Activated T-helper 2 cell treated with anti-CD3 and anti-CD28 coated beads, Interferon-gamma antibody, Interleukin-2, Interleukin-4, amounts not matched to agents 10 μg/mL and 5 μg/mL and 100 μg/mL, durations not matched to agents 14 hours and 24 hours and 36 hours (primary cell): Measurements from ENCODE around the gene ZNF544. TPM values are rescaled to one million over a fixed set of nuclear protein-coding genes. Genes with fewer than 3 reads are reported as not detected.

Experiments used
- DNase-seq: peaks from one replicate; pipeline ENCODE4 v3.0.0; 2021; ENCODE audit warnings: low spot score
- H3K27ac Mint-ChIP-seq: one replicate; pipeline ENCODE4 v1.8.0; 2021; ENCODE audit warnings: mixed read lengths
- H3K27me3 Mint-ChIP-seq: one replicate; pipeline ENCODE4 v1.8.0; 2021; ENCODE audit warnings: low read depth, mixed read lengths
- H3K36me3 Mint-ChIP-seq: one replicate; pipeline ENCODE4 v1.8.0; 2021; ENCODE audit warnings: low read depth, mixed read lengths
- H3K4me1 Mint-ChIP-seq: one replicate; pipeline ENCODE4 v1.8.0; 2021; ENCODE audit warnings: low read depth, mixed read lengths
- H3K4me3 Mint-ChIP-seq: one replicate; pipeline ENCODE4 v1.8.0; 2021; ENCODE audit warnings: low read depth, mild to moderate bottlenecking, moderate library complexity, mixed read lengths
- H3K9me3 Mint-ChIP-seq: one replicate; pipeline ENCODE4 v1.8.0; 2021; ENCODE audit warnings: mixed read lengths
- intact Hi-C: fragments of 100-400 bp; cut with micrococcal nuclease; formaldehyde crosslinking; loops from one replicate; pipeline ENCODE4 v1.15.1; 2023
- total RNA-seq: library from RNA; stranded (reverse); gene quantifications from 2 replicates; pipeline ENCODE4 v1.2.3, GENCODE V29; 2022

The ZNF544 gene
- total RNA-seq, result 42.0 and 49.1 TPM in 2 replicates

DNA sequence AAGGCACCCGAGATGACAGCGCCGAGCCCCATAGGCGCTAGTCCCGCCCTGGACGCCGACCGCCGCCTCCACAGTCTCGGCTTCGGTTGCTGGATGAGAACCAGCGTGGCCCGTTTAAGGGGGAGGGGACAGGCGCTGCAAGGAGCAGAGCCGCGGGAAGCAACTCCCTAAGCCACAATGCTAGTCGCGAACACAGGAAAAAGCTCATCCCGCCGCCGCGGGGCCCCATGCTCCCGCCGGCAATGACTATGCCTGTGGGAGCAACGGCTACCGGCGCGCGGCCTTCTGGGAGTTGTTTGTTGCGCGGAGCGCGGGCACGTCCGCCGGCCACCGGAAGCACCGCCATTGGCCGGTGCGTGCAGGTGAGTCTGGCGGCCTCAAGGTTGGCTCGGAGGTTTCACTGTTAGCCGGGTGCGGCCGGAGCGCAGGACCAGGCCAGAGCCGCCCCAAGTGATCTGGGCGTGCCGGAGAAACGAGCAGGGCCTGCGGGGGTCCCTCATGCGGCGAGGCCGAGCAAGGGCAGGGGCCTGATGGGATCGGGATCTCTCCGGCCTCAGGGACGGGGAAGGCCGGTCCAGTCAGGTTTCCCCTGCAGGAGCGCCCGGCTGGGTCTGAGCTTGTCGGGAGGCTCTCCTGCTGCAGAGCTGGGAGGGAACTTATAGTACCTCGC lies at the start of gene ZNF544:
Gene ZNF544 (plus strand): TSS at position 330 of the 670 bp plus-strand sequence. CDS start 15,110 bp downstream, outside the sequence.
- intact Hi-C loops, result loop anchor here (1.0 to 10.0 kb wide), 4 partner anchors 45 to 156 kb away; partner anchors contain the start of genes ERVK3-1, RPS5, ZNF274 and ZNF8
- no peaks in the 10 kb centered on the region for H3K27me3 Mint-ChIP-seq
- H3K4me1 Mint-ChIP-seq, result peaks cover 13% of the 10 kb centered on the region
- H3K27ac Mint-ChIP-seq, result peak within 1 kb of the TSS; percentile 91
- H3K36me3 Mint-ChIP-seq, result peaks cover 65% of the 10 kb centered on the region
- peak within 1 kb of the TSS; percentile 92 for H3K4me3 Mint-ChIP-seq
- DNase-seq, result peak; percentile 52
- H3K9me3 Mint-ChIP-seq, result peaks cover 55% of the 10 kb centered on the region

DNA sequence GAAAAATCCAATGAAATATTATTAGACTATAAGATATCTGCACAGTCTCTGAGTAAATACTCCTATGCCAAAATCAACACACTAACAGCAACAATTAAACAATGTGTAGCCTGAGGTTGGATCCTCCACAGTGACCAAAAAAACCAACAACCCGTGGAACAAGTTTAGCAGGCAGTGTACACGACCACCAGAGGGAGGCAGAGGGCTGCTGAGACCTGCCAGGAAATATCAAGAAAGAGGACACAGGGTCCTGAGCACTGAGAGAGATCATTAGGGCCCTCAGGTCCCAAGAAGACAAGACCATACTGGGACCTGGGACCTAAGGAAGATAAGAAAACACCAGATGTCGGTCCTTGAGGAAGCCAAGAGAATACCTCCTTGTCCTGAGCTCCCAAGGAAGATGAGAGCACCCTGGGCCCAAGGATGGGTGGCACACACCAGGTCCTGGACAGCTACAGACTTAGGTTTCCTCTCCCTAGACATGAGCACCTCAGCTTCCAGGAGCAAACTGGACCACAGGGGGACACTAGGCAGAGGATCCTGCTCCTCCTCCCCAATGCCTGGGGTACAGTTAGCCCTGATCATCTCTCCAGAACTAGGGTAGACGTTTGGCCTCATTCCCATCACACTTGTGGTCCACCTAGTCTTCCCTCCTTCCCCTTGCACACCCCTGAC lies 46.7 kb upstream of the ZNF544 start:
- peak overlapping the region; percentile 89 for H3K4me3 Mint-ChIP-seq
- peaks cover 8% of the 10 kb centered on the region for H3K4me1 Mint-ChIP-seq
- peak; percentile 52 for DNase-seq
- intact Hi-C loops, result loop anchor here (1.0 to 5.0 kb wide), 6 partner anchors 123 to 747 kb away; partner anchors contain the start of genes ERVK3-1, RPS5, ZBTB45 and ZNF584
- H3K27me3 Mint-ChIP-seq, result no peaks in the 10 kb centered on the region
- peak overlapping the region; percentile 94 for H3K27ac Mint-ChIP-seq
- peaks cover 59% of the 10 kb centered on the region for H3K9me3 Mint-ChIP-seq
- H3K36me3 Mint-ChIP-seq, result peaks cover 49% of the 10 kb centered on the region

DNA sequence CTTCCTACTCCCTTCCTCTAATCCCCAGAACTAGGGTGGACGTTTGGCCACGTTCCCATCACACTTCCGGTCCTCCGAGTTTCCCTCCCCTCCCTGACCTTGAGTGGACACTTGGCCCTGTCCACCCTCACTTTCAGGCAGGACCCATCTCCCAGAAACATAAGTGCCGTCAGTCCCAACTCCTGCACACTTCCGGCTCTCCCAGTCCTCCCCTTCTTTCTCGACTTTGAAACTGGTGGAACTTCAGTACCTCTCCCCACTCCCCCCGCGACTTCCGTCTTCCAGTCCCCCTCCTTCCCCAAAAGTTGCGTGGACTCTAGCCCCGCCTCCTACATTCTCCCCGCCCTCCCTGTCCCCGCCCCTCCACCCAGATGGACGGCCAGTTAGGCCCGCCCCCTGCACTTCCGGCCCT lies 46.1 kb upstream of the ZNF544 start:
- intact Hi-C loops, result loop anchor here (1.0 to 5.0 kb wide), 6 partner anchors 122 to 747 kb away; partner anchors contain the start of genes ERVK3-1, RPS5, ZBTB45 and ZNF584
- H3K9me3 Mint-ChIP-seq, result peaks cover 54% of the 10 kb centered on the region
- H3K4me3 Mint-ChIP-seq, result peak overlapping the region; percentile 89
- peak overlapping the region; percentile 94 for H3K27ac Mint-ChIP-seq
- peaks cover 8% of the 10 kb centered on the region for H3K4me1 Mint-ChIP-seq
- no peaks in the 10 kb centered on the region for H3K27me3 Mint-ChIP-seq
- peaks cover 54% of the 10 kb centered on the region for H3K36me3 Mint-ChIP-seq
- DNase-seq, result no peak

DNA sequence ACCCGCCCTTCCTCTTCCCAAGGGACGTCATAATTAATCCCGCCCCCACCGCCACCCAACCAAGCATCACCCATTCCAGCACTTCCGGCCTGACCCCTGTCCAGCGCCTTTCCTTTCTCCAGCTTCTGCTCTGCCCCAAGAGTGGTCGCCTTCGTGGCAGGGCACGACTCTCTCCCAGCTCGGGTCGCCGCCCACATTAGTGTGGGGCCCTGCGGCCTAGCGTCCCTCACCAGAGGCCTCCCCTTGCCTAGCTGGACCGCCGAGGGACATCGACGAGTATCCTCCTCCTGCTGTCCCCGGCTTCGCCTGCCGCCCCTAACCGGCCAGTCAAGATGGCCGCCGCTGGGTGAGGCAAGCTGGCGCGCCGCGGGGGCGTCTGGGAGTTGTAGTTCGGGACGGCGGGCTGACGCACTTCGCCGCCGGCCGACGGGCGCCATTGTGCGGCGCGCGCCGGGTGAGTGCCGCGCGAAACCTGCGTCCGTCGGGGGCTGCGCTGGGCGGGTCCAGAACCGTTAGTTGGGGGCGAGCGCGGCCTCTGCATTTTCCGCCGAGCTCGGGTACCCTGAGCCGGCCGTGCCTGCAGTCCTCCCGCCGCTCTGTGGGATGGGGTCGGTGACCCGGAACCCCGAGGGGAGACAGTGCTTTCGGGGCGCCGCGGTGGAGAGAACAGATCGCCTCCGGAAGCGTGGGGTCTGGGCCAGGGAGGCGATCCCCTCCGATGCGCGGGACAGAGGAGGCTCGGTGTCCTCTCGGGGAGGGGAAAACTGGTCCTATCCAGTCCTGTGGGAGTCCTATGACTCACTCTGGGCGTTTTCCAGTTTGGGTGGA lies 45.5 kb upstream of the ZNF544 start, which contains the start of gene ZNF274:
Gene ZNF274 (plus strand): TSS at position 73 of the 828 bp plus-strand sequence. CDS start 905 bp downstream, outside the sequence.
- Mint-ChIP-seq H3K4me1 (peaks cover 8% of the 10 kb centered on the region), H3K4me3 (peak within 1 kb of the TSS; percentile 89), H3K27me3 (no peaks in the 10 kb centered on the region), H3K27ac (peak within 1 kb of the TSS; percentile 94), H3K36me3 (peaks cover 60% of the 10 kb centered on the region), H3K9me3 (peaks cover 49% of the 10 kb centered on the region)
- peak; percentile 88 for DNase-seq
- intact Hi-C loops, result loop anchor here (1.0 to 5.0 kb wide), 8 partner anchors 45 to 748 kb away; partner anchors contain the start of genes ERVK3-1, RPS5, ZBTB45 and ZNF544

DNA sequence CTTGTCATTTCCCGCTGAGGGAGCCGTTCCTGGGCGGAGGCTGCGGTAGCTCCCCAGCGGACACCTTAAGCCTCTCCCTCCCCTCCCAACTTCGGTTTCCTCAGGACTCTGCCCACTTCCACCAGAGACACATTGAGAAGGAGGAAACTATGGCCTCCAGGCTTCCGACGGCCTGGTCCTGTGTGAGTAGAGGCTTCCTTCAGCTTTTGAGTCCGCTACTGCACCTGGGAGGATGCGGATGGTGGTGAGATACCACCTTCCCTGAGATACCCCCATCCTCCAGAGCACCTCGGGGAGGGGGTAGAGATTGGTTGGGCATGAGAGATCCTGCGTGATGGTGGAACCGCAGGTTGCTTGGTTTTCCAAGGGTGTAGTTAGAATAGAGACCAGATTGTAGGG lies 44.9 kb upstream of the ZNF544 start:
- intact Hi-C loops, result loop anchor here (1.0 to 5.0 kb wide), 5 partner anchors 44 to 223 kb away; partner anchors contain the start of genes ERVK3-1, RPS5, ZNF544 and ZNF584
- H3K4me3 Mint-ChIP-seq, result peak overlapping the region; percentile 89
- peaks cover 50% of the 10 kb centered on the region for H3K9me3 Mint-ChIP-seq
- H3K4me1 Mint-ChIP-seq, result peaks cover 8% of the 10 kb centered on the region
- H3K27me3 Mint-ChIP-seq, result no peaks in the 10 kb centered on the region
- peak overlapping the region; percentile 94 for H3K27ac Mint-ChIP-seq
- peaks cover 65% of the 10 kb centered on the region for H3K36me3 Mint-ChIP-seq
- no peak for DNase-seq

DNA sequence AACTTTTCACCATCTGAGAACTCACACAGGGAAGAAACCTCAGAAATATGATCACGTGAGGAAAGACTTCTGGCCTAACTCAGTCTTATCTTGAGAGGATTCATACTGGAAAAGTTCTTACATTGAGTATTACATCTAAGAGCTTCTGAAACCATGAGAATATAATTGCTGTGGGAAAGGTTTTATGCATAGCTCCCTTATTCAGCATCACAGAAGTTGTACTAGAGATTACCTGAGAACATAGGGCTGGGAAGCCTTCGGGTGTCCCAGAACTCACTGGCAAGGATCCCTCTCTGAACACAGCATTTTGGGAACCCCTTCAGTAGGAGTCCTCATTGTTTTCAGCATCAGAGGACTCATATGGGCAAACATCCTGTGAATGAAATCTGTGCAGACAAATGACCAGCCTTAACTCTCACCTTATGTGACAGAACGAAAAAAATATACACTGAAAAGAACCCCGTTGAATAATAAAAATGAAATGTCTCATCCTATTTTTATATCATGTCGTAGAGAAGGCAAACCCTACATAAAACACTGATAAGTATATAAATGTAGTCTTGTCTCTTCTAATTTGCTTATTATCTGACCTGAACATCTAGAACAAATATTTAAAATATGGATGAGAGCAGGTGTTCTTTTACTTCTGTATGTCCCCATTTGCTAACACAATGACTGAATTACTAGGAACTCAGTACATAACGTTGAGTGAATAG lies 31.7 kb upstream of the ZNF544 start:
- H3K27me3 Mint-ChIP-seq, result no peaks in the 10 kb centered on the region
- no peak for DNase-seq
- peaks cover 78% of the 10 kb centered on the region for H3K9me3 Mint-ChIP-seq
- H3K36me3 Mint-ChIP-seq, result peaks cover 89% of the 10 kb centered on the region
- no peak overlapping the region for H3K4me3 Mint-ChIP-seq
- no peak overlapping the region for H3K27ac Mint-ChIP-seq
- no peaks in the 10 kb centered on the region for H3K4me1 Mint-ChIP-seq
- intact Hi-C loops, result no loop called here

DNA sequence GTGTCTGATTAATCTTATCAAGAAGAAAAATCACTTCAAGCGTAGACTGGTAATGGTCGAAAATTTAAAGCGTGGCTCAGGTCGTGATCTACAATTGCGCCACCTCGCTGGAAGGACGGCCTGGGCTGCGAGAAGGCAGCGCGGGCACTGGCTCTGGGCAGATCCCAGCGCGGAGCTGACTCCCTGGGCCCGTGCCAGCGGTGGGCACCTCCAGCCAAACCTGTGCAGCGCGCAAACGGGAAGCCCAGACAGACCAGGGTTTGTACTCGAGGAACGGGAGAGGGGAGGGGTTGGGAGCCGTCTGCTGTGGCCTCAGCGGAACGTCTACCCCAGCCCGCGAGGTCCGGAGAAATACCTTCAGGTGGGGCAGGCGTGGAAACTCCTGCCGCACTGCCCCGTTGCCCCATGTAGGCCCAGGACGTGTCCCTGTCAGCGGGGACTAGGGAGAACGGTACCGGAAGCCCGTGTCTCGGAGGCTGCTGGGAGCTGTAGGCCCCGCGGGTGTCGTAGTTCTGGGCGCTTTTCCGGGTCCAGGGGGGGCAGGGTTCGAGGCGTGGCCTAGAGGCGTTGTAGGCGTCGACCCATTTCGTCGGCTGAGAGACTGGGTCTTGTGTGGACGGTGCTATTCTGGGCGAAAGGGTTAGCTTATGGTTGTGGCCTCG lies 24.8 kb upstream of the ZNF544 start:
- peaks cover 81% of the 10 kb centered on the region for H3K9me3 Mint-ChIP-seq
- H3K4me1 Mint-ChIP-seq, result no peaks in the 10 kb centered on the region
- no peak for DNase-seq
- intact Hi-C loops, result no loop called here
- no peaks in the 10 kb centered on the region for H3K27me3 Mint-ChIP-seq
- H3K36me3 Mint-ChIP-seq, result peaks cover 89% of the 10 kb centered on the region
- no peak overlapping the region for H3K4me3 Mint-ChIP-seq
- no peak overlapping the region for H3K27ac Mint-ChIP-seq

DNA sequence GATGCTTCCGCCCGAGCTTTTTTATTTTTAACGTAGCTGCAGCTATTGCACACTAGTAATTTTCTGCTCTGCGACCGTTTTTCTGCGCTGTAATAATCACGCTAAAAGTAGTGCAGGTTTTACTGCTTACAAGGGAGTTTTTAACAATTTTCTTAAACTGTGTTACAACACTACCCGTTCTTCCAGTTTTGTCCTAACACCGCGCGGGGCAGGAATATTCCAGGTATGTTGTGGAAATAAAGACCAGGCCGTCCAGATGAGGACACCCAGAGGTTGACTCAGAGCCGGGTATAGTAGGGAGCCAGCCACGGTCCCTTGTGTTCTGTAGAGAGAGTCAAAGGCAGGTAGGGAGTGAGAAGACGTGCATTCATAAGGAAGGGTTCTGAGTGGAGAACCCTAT lies 24.1 kb upstream of the ZNF544 start:
- Mint-ChIP-seq H3K4me1 (no peaks in the 10 kb centered on the region), H3K9me3 (peaks cover 85% of the 10 kb centered on the region), H3K4me3 (no peak overlapping the region), H3K36me3 (peaks cover 92% of the 10 kb centered on the region), H3K27me3 (no peaks in the 10 kb centered on the region), H3K27ac (no peak overlapping the region)
- DNase-seq, result no peak
- intact Hi-C loops, result no loop called here

DNA sequence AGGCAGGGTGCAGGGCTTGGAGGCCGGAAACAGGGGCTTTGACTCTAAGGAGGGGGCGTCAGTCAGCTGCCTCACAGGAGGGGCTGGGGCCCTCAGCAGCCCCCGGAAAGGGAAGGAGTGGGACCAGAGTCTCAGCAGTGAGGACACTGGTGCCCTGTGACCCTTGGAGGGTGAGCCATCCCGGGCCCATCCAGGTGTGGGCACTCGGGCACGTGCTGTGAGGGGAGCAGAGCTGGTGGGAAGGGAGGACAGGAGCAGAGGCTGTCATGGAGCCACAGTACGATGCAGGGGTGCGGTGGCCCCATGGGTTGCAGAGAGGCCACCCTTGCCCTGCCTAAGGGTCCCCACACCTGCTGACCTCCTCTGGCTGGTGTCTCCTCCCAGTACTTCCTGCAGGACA lies 19.1 kb upstream of the ZNF544 start:
- H3K9me3 Mint-ChIP-seq, result peaks cover 95% of the 10 kb centered on the region
- H3K27me3 Mint-ChIP-seq, result no peaks in the 10 kb centered on the region
- H3K27ac Mint-ChIP-seq, result no peak overlapping the region
- H3K4me3 Mint-ChIP-seq, result no peak overlapping the region
- DNase-seq, result no peak
- no peaks in the 10 kb centered on the region for H3K4me1 Mint-ChIP-seq
- intact Hi-C loops, result no loop called here
- peaks cover 99% of the 10 kb centered on the region for H3K36me3 Mint-ChIP-seq

DNA sequence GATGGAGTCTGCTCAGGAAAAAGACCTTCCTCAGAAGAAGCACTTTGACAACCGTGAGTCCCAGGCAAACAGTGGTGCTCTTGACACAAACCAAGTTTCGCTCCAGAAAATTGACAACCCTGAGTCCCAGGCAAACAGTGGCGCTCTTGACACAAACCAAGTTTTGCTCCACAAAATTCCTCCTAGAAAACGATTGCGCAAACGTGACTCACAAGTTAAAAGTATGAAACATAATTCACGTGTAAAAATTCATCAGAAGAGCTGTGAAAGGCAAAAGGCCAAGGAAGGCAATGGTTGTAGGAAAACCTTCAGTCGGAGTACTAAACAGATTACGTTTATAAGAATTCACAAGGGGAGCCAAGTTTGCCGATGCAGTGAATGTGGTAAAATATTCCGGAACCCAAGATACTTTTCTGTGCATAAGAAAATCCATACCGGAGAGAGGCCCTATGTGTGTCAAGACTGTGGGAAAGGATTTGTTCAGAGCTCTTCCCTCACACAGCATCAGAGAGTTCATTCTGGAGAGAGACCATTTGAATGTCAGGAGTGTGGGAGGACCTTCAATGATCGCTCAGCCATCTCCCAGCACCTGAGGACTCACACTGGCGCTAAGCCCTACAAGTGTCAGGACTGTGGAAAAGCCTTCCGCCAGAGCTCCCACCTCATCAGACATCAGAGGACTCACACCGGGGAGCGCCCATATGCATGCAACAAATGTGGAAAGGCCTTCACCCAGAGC lies 16.2 kb upstream of the ZNF544 start:
- H3K36me3 Mint-ChIP-seq, result peaks cover 72% of the 10 kb centered on the region
- H3K4me3 Mint-ChIP-seq, result no peak overlapping the region
- DNase-seq, result no peak
- intact Hi-C loops, result no loop called here
- H3K4me1 Mint-ChIP-seq, result no peaks in the 10 kb centered on the region
- peaks cover 89% of the 10 kb centered on the region for H3K9me3 Mint-ChIP-seq
- no peaks in the 10 kb centered on the region for H3K27me3 Mint-ChIP-seq
- no peak overlapping the region for H3K27ac Mint-ChIP-seq

DNA sequence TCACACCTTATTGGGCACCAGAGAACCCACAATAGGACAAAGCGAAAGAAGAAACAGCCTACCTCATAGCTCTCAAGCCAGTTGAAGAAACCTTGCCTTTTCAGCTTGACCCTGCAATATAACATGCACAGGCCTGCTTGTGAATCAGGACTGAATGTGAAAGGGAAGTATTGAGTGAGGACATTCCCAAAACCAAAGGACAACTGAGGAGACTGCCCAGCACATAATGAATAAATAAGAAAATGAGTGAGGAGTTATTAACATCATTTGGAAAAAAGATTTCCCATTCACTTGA lies 15.7 kb upstream of the ZNF544 start:
- intact Hi-C loops, result no loop called here
- H3K9me3 Mint-ChIP-seq, result peaks cover 89% of the 10 kb centered on the region
- H3K27ac Mint-ChIP-seq, result no peak overlapping the region
- no peaks in the 10 kb centered on the region for H3K27me3 Mint-ChIP-seq
- no peak for DNase-seq
- H3K4me1 Mint-ChIP-seq, result no peaks in the 10 kb centered on the region
- H3K36me3 Mint-ChIP-seq, result peaks cover 70% of the 10 kb centered on the region
- no peak overlapping the region for H3K4me3 Mint-ChIP-seq
